ENCODE data around the gene C1QTNF6. TPM values are rescaled to one million over a fixed set of nuclear protein-coding genes. Genes with fewer than 3 reads are reported as not detected.

C1QTNF6 gene
- total RNA-seq, 4 donors from 2014 or later: 1.7 to 4.8 (median 3.6) TPM

- Histone ChIP-seq H3K4me3 (replicated peaks in 1 of 3) (no peak overlapping the region), H3K4me1 (no peaks in the 10 kb centered on the region), H3K36me3 (no peaks in the 10 kb centered on the region), H3K27ac (no peak overlapping the region), H3K27me3 (no peaks in the 10 kb centered on the region), H3K9me3 (no peaks in the 10 kb centered on the region)
- intact Hi-C loops (cut with DNase I): no loop called here
- WGBS, 2 donors: 94% methylated on average over 10 of the region's 10 CpGs
- TF ChIP-seq POLR2A (IDR thresholded peaks at IDR 0.05): no peak
- no peak for TF ChIP-seq CTCF (IDR thresholded peaks at IDR 0.05)
- no peak for DNase-seq
Measured at GRCh38 chr22:37221424-37222333, 33.6 kb upstream of the C1QTNF6 start.

GRCh38 chr22:37220543-37220981, 32.5 kb upstream of the C1QTNF6 start:
- Histone ChIP-seq H3K36me3 (no peaks in the 10 kb centered on the region), H3K4me1 (no peaks in the 10 kb centered on the region), H3K9me3 (no peaks in the 10 kb centered on the region), H3K4me3 (replicated peaks in 1 of 3) (no peak overlapping the region), H3K27me3 (no peaks in the 10 kb centered on the region), H3K27ac (no peak overlapping the region)
- TF ChIP-seq POLR2A (IDR thresholded peaks at IDR 0.05) (no peak), CTCF (IDR thresholded peaks at IDR 0.05) (no peak)
- intact Hi-C loops (cut with DNase I): no loop called here
- no peak for DNase-seq
- 65 to 69% methylated on average over 4 of the region's 4 CpGs for WGBS, 2 donors

- Histone ChIP-seq H3K4me1 (no peaks in the 10 kb centered on the region), H3K36me3 (no peaks in the 10 kb centered on the region), H3K9me3 (no peaks in the 10 kb centered on the region), H3K27me3 (no peaks in the 10 kb centered on the region), H3K27ac (no peak overlapping the region), H3K4me3 (replicated peaks in 1 of 3) (no peak overlapping the region)
- 62 to 73% methylated on average over 6 of the region's 6 CpGs for WGBS, 2 donors
- no peak for TF ChIP-seq CTCF (IDR thresholded peaks at IDR 0.05)
- TF ChIP-seq POLR2A (IDR thresholded peaks at IDR 0.05): no peak
- DNase-seq: peak; percentile 18 to 45
- intact Hi-C loops (cut with DNase I): no loop called here
Measured at GRCh38 chr22:37219533-37219932, 31.5 kb upstream of the C1QTNF6 start.

GRCh38 chr22:37218771-37219411, 30.8 kb upstream of the C1QTNF6 start:
- Histone ChIP-seq H3K36me3 (no peaks in the 10 kb centered on the region), H3K4me1 (no peaks in the 10 kb centered on the region), H3K4me3 (replicated peaks in 1 of 3) (no peak overlapping the region), H3K9me3 (no peaks in the 10 kb centered on the region), H3K27me3 (no peaks in the 10 kb centered on the region), H3K27ac (no peak overlapping the region)
- TF ChIP-seq POLR2A (IDR thresholded peaks at IDR 0.05) (no peak), CTCF (IDR thresholded peaks at IDR 0.05) (no peak)
- 49 to 67% methylated on average over 6 to 7 of the region's 7 CpGs for whole genome bisulfite sequencing, 2 donors
- intact Hi-C loops (cut with DNase I): no loop called here
- DNase-seq: no peak

GRCh38 chr22:37218399-37218770, 30.3 kb upstream of the C1QTNF6 start:
- Histone ChIP-seq H3K4me3 (replicated peaks in 1 of 3) (no peak overlapping the region), H3K27me3 (no peaks in the 10 kb centered on the region), H3K9me3 (no peaks in the 10 kb centered on the region), H3K27ac (no peak overlapping the region), H3K36me3 (no peaks in the 10 kb centered on the region), H3K4me1 (no peaks in the 10 kb centered on the region)
- WGBS, 2 donors: 82 to 92% methylated on average over 6 of the region's 6 CpGs
- intact Hi-C loops (cut with DNase I): no loop called here
- no peak for DNase-seq
- no peak for TF ChIP-seq POLR2A (IDR thresholded peaks at IDR 0.05)

Measured in thyroid gland (tissue), 4 donors.